DLD1 (cell line): ENCODE measurements around the gene NLRC5.
"Not testable (repeated sequence)": the region's sequence is repeated elsewhere in the genome, so short reads cannot be mapped to it uniquely, and the experiment has no call there.

Experiments used
- in situ Hi-C: cut with HindIII; loops from 2 replicates; pipeline ENCODE4 v1.10.0; 2017; ENCODE audit warnings: low sequenced_read_pairs

NLRC5 gene

GRCh38 chr16:57096793-57097192 lies 107.4 kb downstream of the NLRC5 start:
- in situ Hi-C loops = no loop called here

- in situ Hi-C loops = no loop called here
Measured at GRCh38 chr16:57098188-57098841, 109.0 kb downstream of the NLRC5 start.

DNA sequence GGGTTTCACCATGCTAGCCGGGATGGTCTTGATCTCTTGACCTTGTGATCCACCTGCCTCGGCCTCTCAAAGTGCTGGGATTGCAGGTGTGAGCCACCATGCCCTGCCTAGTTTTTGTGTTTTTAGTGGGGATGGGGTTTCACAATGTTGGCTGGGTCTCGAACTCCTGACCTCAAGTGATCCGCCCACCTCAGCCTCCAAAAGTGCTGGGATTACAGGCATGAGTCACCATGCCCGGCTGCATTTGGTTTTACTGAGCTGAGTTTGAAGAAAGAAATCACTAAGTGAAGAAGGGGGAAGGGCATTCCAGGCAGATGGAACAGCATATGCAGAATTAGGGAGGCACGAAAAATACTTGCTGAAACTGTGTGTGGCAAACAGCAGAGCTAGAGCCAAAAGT lies 110.6 kb downstream of the NLRC5 start:
- in situ Hi-C loops = not testable (repeated sequence)

- in situ Hi-C loops = no loop called here
Measured at GRCh38 chr16:57100445-57100844, 111.1 kb downstream of the NLRC5 start.

GRCh38 chr16:57102888-57103851 lies 113.8 kb downstream of the NLRC5 start:
- in situ Hi-C loops = no loop called here

- in situ Hi-C loops = no loop called here
Measured at GRCh38 chr16:57104706-57105105, 115.3 kb downstream of the NLRC5 start.

GRCh38 chr16:57105184-57105583 lies 115.8 kb downstream of the NLRC5 start:
- in situ Hi-C loops = no loop called here

DNA sequence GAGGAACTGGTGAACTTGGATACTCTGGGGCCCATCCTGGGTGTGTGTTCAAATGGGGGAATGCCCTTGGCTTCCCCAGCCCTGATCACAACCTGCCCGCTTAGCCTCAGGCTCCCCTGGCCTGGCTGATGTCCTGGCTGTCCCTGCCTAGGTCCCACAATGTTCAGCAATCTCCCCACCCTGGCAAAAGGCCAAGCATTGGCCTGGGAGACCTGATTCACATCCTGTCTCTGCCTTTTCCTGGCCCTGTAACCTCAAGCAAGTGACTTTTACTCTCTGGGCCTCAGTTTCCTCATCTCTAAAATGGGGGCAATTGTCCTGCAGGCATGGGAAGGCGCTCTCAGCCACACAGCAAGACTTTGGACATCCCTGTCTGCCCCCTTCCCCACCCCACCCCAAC lies 117.4 kb downstream of the NLRC5 start:
- in situ Hi-C loops = no loop called here

DNA sequence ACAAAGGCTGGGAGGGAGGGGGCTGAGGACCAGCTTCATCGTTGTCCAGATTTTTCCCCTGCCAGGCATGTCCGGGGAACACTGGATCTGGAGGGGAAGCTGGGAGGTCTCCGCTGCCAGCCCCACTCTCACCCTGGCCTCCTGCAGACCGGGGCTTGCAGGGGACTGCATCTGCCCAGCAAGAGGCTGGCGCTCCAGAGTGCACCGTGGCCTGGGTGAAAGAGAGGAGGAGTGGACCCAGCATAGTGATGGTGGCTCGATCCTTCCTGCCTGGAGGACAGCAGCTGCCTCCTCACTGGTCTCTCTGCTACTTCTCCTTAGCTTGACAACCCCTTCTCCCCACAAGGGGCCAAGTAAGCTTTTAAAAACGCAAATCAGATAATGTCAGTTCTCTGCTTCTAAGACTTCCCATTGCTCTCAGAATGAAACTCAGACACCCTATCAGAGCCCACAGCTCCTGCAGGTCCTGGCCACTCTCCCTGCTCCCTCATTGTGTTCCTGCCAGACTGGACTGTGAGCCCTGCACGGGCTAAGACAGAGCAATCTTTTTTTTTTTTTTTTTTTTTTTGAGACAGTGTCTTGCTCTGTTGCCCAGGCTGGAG lies 118.1 kb downstream of the NLRC5 start:
- in situ Hi-C loops = no loop called here

DNA sequence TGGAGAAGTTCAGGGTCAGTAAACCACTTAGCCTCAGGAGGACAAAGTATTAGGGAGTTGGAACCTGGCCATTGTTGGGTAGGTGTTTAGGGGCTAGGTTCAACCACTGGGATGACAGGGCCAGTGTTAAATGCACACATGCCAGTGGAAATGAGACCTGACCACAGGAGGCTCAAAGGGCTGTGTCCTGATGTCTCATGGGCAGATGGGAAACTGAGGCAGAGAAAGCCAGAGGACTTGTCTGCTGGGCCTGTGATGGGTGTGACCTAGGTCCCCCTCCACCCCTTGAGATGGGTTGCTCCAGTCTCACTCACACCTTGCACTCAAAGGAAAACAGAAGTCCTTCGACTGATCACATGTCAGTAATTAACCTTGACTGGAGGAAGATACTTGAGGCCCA lies 119.1 kb downstream of the NLRC5 start:
- in situ Hi-C loops = no loop called here

- in situ Hi-C loops = not testable (repeated sequence)
Measured at GRCh38 chr16:57109259-57110105, 120.1 kb downstream of the NLRC5 start.

DNA sequence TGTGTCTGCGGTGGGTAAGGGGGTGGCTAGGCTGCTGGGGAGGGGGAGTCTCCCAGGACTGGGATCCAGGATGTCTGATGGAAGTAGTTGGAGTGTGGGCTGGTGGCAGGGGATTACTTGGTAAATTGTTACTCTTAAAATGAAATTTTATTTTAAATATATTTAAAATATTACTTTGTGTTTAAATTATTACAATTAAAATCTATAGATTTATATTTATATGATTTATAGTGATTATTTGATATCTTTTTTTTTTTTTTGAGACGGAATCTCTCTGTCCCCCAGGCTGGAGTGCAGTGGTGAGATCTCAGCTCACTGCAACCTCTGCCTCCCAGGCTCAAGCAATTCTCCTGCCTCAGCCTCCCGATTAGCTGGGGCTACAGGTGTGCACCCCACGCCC lies 121.6 kb downstream of the NLRC5 start:
- in situ Hi-C loops = no loop called here

- in situ Hi-C loops = no loop called here
Measured at GRCh38 chr16:57111420-57111819, 122.1 kb downstream of the NLRC5 start.

GRCh38 chr16:57112403-57113041 lies 123.2 kb downstream of the NLRC5 start:
- in situ Hi-C loops = no loop called here

GRCh38 chr16:57113042-57113453 lies 123.7 kb downstream of the NLRC5 start:
- in situ Hi-C loops = no loop called here

DNA sequence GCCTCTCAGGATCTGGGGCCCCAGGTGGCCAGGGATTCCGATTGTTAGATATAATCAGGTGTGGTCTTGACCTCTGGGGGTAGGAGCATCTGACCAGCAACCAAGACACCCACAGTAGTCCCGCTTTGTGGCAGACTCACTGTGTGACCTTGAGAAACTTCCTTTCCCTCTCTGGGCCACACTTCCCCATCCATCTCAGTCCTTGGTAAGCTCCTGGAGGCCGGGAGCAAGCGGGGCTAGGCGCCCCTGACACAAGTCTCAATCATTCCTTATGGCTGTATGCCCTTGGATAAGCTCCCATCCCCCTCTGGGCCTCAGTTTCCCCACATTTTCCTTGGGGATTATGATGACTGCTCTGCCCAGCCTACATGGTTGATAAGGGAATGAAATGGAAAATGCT lies 124.3 kb downstream of the NLRC5 start:
- in situ Hi-C loops = no loop called here

DNA sequence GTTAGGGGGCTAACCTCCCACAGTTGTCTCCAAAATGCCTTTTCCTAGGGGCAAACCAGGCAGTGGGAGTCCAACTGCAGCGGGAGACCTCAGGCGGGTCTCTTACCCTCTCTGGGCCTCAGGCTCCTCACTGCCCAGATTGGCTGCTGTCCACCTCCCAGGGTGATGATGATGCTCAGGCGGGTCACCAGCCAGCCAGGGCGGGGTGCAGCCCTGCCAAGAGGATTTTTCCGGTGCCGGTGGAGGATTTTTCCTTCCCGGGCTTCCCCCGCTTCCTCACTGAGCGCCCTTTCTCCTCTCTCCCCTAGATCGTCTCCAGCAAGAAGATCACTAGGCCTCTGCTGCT lies 125.8 kb downstream of the NLRC5 start:
- in situ Hi-C loops = no loop called here

- in situ Hi-C loops = no loop called here
Measured at GRCh38 chr16:57115514-57116182, 126.3 kb downstream of the NLRC5 start.

DNA sequence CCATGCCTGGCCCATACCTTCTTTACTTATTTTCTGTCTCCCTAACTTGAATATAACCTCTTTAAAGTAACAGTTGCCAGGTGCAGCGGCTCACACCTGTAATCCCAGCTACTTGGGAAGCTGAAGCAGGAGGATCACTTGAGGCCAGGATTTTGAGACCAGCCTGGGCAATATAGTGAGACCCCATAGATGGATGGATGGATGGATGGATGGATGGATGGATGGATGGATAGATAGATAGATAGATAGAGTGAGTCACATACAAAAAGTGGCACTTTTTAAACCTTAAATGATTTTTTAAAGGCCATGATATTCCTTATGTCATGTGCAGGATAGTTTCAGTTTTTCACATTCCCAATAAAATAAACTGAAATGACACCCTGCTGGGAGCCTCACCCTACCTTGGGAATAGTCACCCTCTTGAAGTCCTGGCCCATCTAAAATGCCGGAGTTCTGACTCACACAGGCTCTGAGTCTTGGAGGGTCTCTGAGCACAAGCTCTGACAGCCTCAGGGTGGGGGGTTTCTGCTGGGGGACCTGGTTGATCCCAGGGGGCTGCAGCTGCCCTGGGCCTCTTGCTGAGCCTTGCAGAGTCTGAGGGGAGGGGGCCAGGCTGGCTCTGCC lies 129.2 kb downstream of the NLRC5 start:
- in situ Hi-C loops = no loop called here
